ENCODE results near the gene CRYGS. TPM values are rescaled to one million over a fixed set of nuclear protein-coding genes. Genes with fewer than 3 reads are reported as not detected.

The CRYGS gene
- total RNA-seq, 4 donors from 2014 or later = 0.39 to 3.1 (median 3.1) TPM; not detected in 1

GRCh38 chr3:186512570-186513302 lies 31.4 kb downstream of the CRYGS start:
- ATAC-seq = no peak
- TF ChIP-seq, protein P1, sequence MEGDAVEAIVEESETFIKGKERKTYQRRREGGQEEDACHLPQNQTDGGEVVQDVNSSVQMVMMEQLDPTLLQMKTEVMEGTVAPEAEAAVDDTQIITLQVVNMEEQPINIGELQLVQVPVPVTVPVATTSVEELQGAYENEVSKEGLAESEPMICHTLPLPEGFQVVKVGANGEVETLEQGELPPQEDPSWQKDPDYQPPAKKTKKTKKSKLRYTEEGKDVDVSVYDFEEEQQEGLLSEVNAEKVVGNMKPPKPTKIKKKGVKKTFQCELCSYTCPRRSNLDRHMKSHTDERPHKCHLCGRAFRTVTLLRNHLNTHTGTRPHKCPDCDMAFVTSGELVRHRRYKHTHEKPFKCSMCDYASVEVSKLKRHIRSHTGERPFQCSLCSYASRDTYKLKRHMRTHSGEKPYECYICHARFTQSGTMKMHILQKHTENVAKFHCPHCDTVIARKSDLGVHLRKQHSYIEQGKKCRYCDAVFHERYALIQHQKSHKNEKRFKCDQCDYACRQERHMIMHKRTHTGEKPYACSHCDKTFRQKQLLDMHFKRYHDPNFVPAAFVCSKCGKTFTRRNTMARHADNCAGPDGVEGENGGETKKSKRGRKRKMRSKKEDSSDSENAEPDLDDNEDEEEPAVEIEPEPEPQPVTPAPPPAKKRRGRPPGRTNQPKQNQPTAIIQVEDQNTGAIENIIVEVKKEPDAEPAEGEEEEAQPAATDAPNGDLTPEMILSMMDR (IDR thresholded peaks at IDR 0.05) = no peak
- 43 to 69% methylated on average over 4 to 9 of the region's 9 CpGs for WGBS, 2 donors (ENCODE audit: low coverage in 1 of 2)
- H3K36me3 ChIP-seq = no peaks in the 10 kb centered on the region
- no peaks in the 10 kb centered on the region for H3K4me1 ChIP-seq
- H3K27ac ChIP-seq = no peak overlapping the region
- H3K4me3 ChIP-seq = no peak overlapping the region
- peaks cover 0 to 8% (median 0%) of the 10 kb centered on the region in 3 donors for H3K9me3 ChIP-seq
- H3K27me3 ChIP-seq = no peaks in the 10 kb centered on the region

GRCh38 chr3:186511702-186512101 lies 32.5 kb downstream of the CRYGS start:
- no peak for ATAC-seq
- Histone ChIP-seq H3K4me1 (no peaks in the 10 kb centered on the region), H3K9me3 (peaks cover 0 to under 1% (median 0%) of the 10 kb centered on the region in 3 donors), H3K27ac (no peak overlapping the region), H3K36me3 (no peaks in the 10 kb centered on the region), H3K27me3 (no peaks in the 10 kb centered on the region), H3K4me3 (no peak overlapping the region)
- WGBS, 2 donors (ENCODE audit: low coverage in 1 of 2) = 69 to 79% methylated on average over 3 to 4 of the region's 5 CpGs
- no peak for TF ChIP-seq POLR2A (IDR thresholded peaks at IDR 0.05)
- TF ChIP-seq EP300 (IDR thresholded peaks at IDR 0.05) = no peak
- TF ChIP-seq, protein P1 (IDR thresholded peaks at IDR 0.05) = no peak
- no peak for TF ChIP-seq POLR2AphosphoS5 (IDR thresholded peaks at IDR 0.05)

DNA sequence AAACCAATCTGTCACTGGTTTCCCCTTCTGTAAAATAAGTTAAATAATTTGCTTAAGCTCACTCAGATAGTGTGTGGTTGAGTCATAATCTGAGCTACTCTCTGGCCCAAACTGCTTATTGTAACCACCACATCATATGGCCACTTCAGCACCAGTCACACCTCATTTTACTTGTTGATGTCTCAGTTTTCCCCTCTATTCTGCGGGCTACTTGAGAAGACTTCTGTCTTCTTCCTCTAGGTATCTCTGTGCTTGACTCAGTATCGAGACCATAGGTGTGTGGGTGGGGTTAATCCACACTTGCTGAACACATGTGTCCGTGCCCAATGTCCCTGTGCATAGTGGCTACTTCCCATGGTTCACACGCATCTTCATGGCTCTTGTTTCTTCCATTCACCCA lies 32.9 kb downstream of the CRYGS start:
- no peaks in the 10 kb centered on the region for H3K9me3 ChIP-seq
- 84 to 94% methylated on average over 4 of the region's 4 CpGs for WGBS, 2 donors (ENCODE audit: low coverage in 1 of 2)
- no peaks in the 10 kb centered on the region for H3K27me3 ChIP-seq
- ATAC-seq = no peak
- no peak overlapping the region for H3K4me3 ChIP-seq
- H3K27ac ChIP-seq = no peak overlapping the region
- no peaks in the 10 kb centered on the region for H3K4me1 ChIP-seq
- TF ChIP-seq POLR2A (IDR thresholded peaks at IDR 0.05) (no peak), POLR2AphosphoS5 (IDR thresholded peaks at IDR 0.05) (no peak), EP300 (IDR thresholded peaks at IDR 0.05) (no peak)
- TF ChIP-seq, protein P1 (IDR thresholded peaks at IDR 0.05) = no peak
- no peaks in the 10 kb centered on the region for H3K36me3 ChIP-seq

GRCh38 chr3:186510374-186511079 lies 33.7 kb downstream of the CRYGS start:
- H3K36me3 ChIP-seq = no peaks in the 10 kb centered on the region
- TF ChIP-seq, protein P1 (IDR thresholded peaks at IDR 0.05) = peak in 3 of 4 experiments; percentile 16 to 32 (median 21)
- TF ChIP-seq EP300 (IDR thresholded peaks at IDR 0.05) = no peak
- H3K27ac ChIP-seq = no peak overlapping the region
- H3K9me3 ChIP-seq = no peaks in the 10 kb centered on the region
- H3K4me3 ChIP-seq = no peak overlapping the region
- 47 to 88% methylated on average over 4 to 5 of the region's 9 CpGs for WGBS, 2 donors (ENCODE audit: low coverage in 1 of 2)
- no peak for ATAC-seq
- no peaks in the 10 kb centered on the region for H3K27me3 ChIP-seq
- H3K4me1 ChIP-seq = no peaks in the 10 kb centered on the region

- H3K27me3 ChIP-seq = no peaks in the 10 kb centered on the region
- no peaks in the 10 kb centered on the region for H3K36me3 ChIP-seq
- WGBS, 2 donors (ENCODE audit: low coverage in 1 of 2) = 81% methylated on average over 2 of the region's 2 CpGs; no CpG with 5 or more reads in 1 of the 2 donors
- H3K27ac ChIP-seq = no peak overlapping the region
- no peaks in the 10 kb centered on the region for H3K4me1 ChIP-seq
- H3K4me3 ChIP-seq = no peak overlapping the region
- H3K9me3 ChIP-seq = no peaks in the 10 kb centered on the region
- ATAC-seq = no peak
- TF ChIP-seq POLR2AphosphoS5 (IDR thresholded peaks at IDR 0.05) (no peak), POLR2A (IDR thresholded peaks at IDR 0.05) (no peak), EP300 (IDR thresholded peaks at IDR 0.05) (no peak)
- TF ChIP-seq, protein P1 (IDR thresholded peaks at IDR 0.05) = no peak
These were observed 34.8 kb downstream of the CRYGS start for GRCh38 chr3:186509423-186509822.

Measured in gastroesophageal sphincter (tissue), 4 donors.